HG03520 (cell line): ENCODE results near the gene ERF.
A peak's percentile ranks its signal among the peaks of the same experiment; 100 is the strongest.
"Not testable (repeated sequence)": the region's sequence is repeated elsewhere in the genome, so short reads cannot be mapped to it uniquely, and the experiment has no call there.

ENCODE experiments used
- ATAC-seq: cut with Tn5 transposase; IDR thresholded peaks from one replicate; pipeline ENCODE4 v1.9.1; 2021; ENCODE audit warnings: mild to moderate bottlenecking, moderate library complexity; ENCODE audit not compliant: unreplicated experiment

The ERF gene

GRCh38 chr19:42275517-42275916 is 20.6 kb upstream of the ERF start:
- no peak for ATAC-seq

- no peak for ATAC-seq
Observed at GRCh38 chr19:42275103-42275502, 20.2 kb upstream of the ERF start.

GRCh38 chr19:42274065-42274682 is 19.2 kb upstream of the ERF start:
- no peak for ATAC-seq

- ATAC-seq: no peak
Observed at GRCh38 chr19:42273407-42274064, 18.6 kb upstream of the ERF start.

- ATAC-seq: no peak
Observed at GRCh38 chr19:42272989-42273406, 18.1 kb upstream of the ERF start.

- ATAC-seq: no peak
Observed at GRCh38 chr19:42272535-42272897, 17.6 kb upstream of the ERF start.

- no peak for ATAC-seq
Observed at GRCh38 chr19:42271861-42272534, 17.1 kb upstream of the ERF start.

- ATAC-seq: no peak
Observed at GRCh38 chr19:42271045-42271419, 16.1 kb upstream of the ERF start.

GRCh38 chr19:42270346-42271044 is 15.6 kb upstream of the ERF start:
- ATAC-seq: no peak

GRCh38 chr19:42269478-42270345 is 14.8 kb upstream of the ERF start:
- ATAC-seq: no peak

GRCh38 chr19:42268704-42269477 is 14.0 kb upstream of the ERF start, which contains the start of gene CIC:
Gene CIC, plus strand, starts transcription at chr19:42269252. Its CDS starts 2,532 bp downstream, at chr19:42271784.
- peak; percentile 71 for ATAC-seq

GRCh38 chr19:42268142-42268703 is 13.3 kb upstream of the ERF start:
- ATAC-seq: peak; percentile 46

- ATAC-seq: no peak
Observed at GRCh38 chr19:42267644-42268141, 12.8 kb upstream of the ERF start.

- ATAC-seq: not testable (repeated sequence)
Observed at GRCh38 chr19:42266928-42267603, 12.1 kb upstream of the ERF start.

- ATAC-seq: not testable (repeated sequence)
Observed at GRCh38 chr19:42266105-42266504, 11.2 kb upstream of the ERF start.

- ATAC-seq: no peak
Observed at GRCh38 chr19:42261763-42262162, 6.8 kb upstream of the ERF start.

- not testable (repeated sequence) for ATAC-seq
Observed at GRCh38 chr19:42257842-42258241, 2.9 kb upstream of the ERF start.
